Hepatocyte (in vitro differentiated cells): ENCODE data around the gene PRKG1. TPM values are rescaled to one million over a fixed set of nuclear protein-coding genes. Genes with fewer than 3 reads are reported as not detected.

Experiments used
- DNase-seq: peaks from one replicate; pipeline ENCODE4 v3.0.0-alpha.2; 2016; ENCODE audit warnings: low spot score
- H2AFZ ChIP-seq: fragments of 200-600 bp; sonication (generic); 2 replicates; pipeline ENCODE4 v1.6.0; 2016; ENCODE audit warnings: antibody characterized with exemption, mild to moderate bottlenecking
- H3K27ac ChIP-seq: fragments of 200-600 bp; sonication (generic); 2 replicates; pipeline ENCODE4 v1.5.1; 2016; ENCODE audit warnings: mild to moderate bottlenecking
- H3K27me3 ChIP-seq: fragments of 200-600 bp; sonication (generic); 2 replicates; pipeline ENCODE4 v1.6.1; 2016
- H3K36me3 ChIP-seq: fragments of 200-600 bp; sonication (generic); replicated peaks from 2 replicates; pipeline ENCODE4 v1.5.1; 2016; ENCODE audit warnings: low read depth; ENCODE audit not compliant: insufficient read depth
- H3K4me1 ChIP-seq: fragments of 200-600 bp; sonication (generic); 2 replicates; pipeline ENCODE4 v1.5.1; 2016; ENCODE audit warnings: mild to moderate bottlenecking, moderate library complexity; ENCODE audit not compliant: insufficient read depth
- H3K4me2 ChIP-seq: fragments of 200-600 bp; sonication (generic); 2 replicates; pipeline ENCODE4 v1.6.0; 2016
- H3K4me3 ChIP-seq: fragments of 200-600 bp; sonication (generic); 2 replicates; pipeline ENCODE4 v1.5.1; 2016; ENCODE audit warnings: mild to moderate bottlenecking
- H3K79me2 ChIP-seq: fragments of 200-600 bp; sonication (generic); 2 replicates; pipeline ENCODE4 v1.6.0; 2017; ENCODE audit warnings: mild to moderate bottlenecking
- H3K9me2 ChIP-seq: fragments of 200-600 bp; sonication (generic); replicated peaks from 2 replicates; pipeline ENCODE4 v1.6.0; 2017; ENCODE audit warnings: mild to moderate bottlenecking; ENCODE audit not compliant: insufficient read depth
- H3K9me3 ChIP-seq: fragments of 200-600 bp; sonication (generic); 2 replicates; pipeline ENCODE4 v1.5.1; 2016; ENCODE audit warnings: low read depth, mild to moderate bottlenecking
- H4K20me1 ChIP-seq: fragments of 200-600 bp; sonication (generic); 2 replicates; pipeline ENCODE4 v1.6.0; 2016; ENCODE audit warnings: mild to moderate bottlenecking; ENCODE audit not compliant: insufficient read depth, poor library complexity, severe bottlenecking
- EZH2 ChIP-seq: fragments of 200-600 bp; sonication (generic); IDR thresholded peaks from 2 replicates; pipeline ENCODE4 v1.6.1; 2016; ENCODE audit warnings: antibody characterized with exemption, mild to moderate bottlenecking, borderline replicate concordance
- EZH2phosphoT487 ChIP-seq: fragments of 200-600 bp; sonication (generic); IDR thresholded peaks from one replicate; pipeline ENCODE4 v1.6.1; 2018; ENCODE audit warnings: antibody characterized with exemption, mild to moderate bottlenecking, low read depth, moderate library complexity; ENCODE audit not compliant: unreplicated experiment, severe bottlenecking
- WGBS: methylation state at CpG from one replicate; pipeline ENCODE4 v1.1.6; 2016; ENCODE audit warnings: low lambda C conversion rate; ENCODE audit errors: missing lambda C conversion rate; 5-methylcytosine and 5-hydroxymethylcytosine counted together
- polyA plus RNA-seq: library from polyadenylated mRNA; unstranded; fragments of >200 nt; fragmentation: Nextera tagmentation; extraction: Ambion mirVana; gene quantifications from 2 replicates; pipeline ENCODE4 v1.2.1, GENCODE V29; 2016
- total RNA-seq: library from RNA; depleted of rRNA; stranded (reverse); fragments of >200 nt; gene quantifications from 2 replicates; pipeline ENCODE4 v1.2.3, GENCODE V29; 2014
- TF ChIP-seq, protein P1 (sequence below): fragments of 200-600 bp; sonication (generic); IDR thresholded peaks from 2 replicates; pipeline ENCODE4 v1.5.1; 2016; ENCODE audit warnings: antibody characterized with exemption, mild to moderate bottlenecking; ENCODE audit not compliant: poor library complexity

Gene PRKG1
- total and polyA plus RNA-seq, 2 experiments from 2014 or later: 4.0 to 8.1 TPM

DNA sequence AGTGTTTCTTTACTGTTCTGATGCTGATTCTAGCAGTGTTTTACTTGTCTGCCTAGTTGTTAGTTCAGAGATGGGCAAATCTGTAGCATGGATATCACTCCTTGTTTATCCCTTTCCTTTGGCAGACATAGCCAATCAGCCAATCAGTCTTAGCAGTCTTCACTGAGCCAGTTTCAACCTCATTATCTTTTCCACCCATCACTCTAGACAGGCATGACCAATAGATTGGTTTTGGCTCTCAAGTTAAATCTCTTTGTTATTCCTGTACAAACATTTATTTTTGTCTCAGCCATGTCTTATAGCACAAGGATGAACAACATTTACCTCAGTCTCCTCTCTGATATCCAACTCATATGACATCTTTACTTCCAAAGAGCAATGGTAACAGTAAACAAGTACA is 109.5 kb downstream of the PRKG1 start:
- H3K9me2 ChIP-seq: no peaks in the 10 kb centered on the region
- no peak overlapping the region for H3K4me3 ChIP-seq
- H3K36me3 ChIP-seq: no peaks in the 10 kb centered on the region
- H4K20me1 ChIP-seq: no peaks in the 10 kb centered on the region
- no peak overlapping the region for H3K4me2 ChIP-seq
- TF ChIP-seq EZH2phosphoT487 (no peak), EZH2 (no peak)
- TF ChIP-seq, protein P1, sequence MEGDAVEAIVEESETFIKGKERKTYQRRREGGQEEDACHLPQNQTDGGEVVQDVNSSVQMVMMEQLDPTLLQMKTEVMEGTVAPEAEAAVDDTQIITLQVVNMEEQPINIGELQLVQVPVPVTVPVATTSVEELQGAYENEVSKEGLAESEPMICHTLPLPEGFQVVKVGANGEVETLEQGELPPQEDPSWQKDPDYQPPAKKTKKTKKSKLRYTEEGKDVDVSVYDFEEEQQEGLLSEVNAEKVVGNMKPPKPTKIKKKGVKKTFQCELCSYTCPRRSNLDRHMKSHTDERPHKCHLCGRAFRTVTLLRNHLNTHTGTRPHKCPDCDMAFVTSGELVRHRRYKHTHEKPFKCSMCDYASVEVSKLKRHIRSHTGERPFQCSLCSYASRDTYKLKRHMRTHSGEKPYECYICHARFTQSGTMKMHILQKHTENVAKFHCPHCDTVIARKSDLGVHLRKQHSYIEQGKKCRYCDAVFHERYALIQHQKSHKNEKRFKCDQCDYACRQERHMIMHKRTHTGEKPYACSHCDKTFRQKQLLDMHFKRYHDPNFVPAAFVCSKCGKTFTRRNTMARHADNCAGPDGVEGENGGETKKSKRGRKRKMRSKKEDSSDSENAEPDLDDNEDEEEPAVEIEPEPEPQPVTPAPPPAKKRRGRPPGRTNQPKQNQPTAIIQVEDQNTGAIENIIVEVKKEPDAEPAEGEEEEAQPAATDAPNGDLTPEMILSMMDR: no peak
- no peak for DNase-seq
- no peaks in the 10 kb centered on the region for H3K79me2 ChIP-seq
- H3K27me3 ChIP-seq: no peaks in the 10 kb centered on the region
- H2AFZ ChIP-seq: no peak overlapping the region
- no peaks in the 10 kb centered on the region for H3K4me1 ChIP-seq
- H3K27ac ChIP-seq: no peak overlapping the region
- no peaks in the 10 kb centered on the region for H3K9me3 ChIP-seq

GRCh38 chr10:51186361-51186760 is 112.1 kb downstream of the PRKG1 start:
- Histone ChIP-seq H4K20me1 (no peaks in the 10 kb centered on the region), H3K36me3 (no peaks in the 10 kb centered on the region), H3K27ac (no peak overlapping the region), H2AFZ (no peak overlapping the region), H3K27me3 (no peaks in the 10 kb centered on the region), H3K9me3 (no peaks in the 10 kb centered on the region), H3K4me2 (no peak overlapping the region), H3K79me2 (no peaks in the 10 kb centered on the region), H3K9me2 (no peaks in the 10 kb centered on the region), H3K4me3 (no peak overlapping the region), H3K4me1 (no peaks in the 10 kb centered on the region)
- DNase-seq: no peak
- WGBS: 94% methylated on average over 2 of the region's 2 CpGs
- TF ChIP-seq, protein P1: no peak
- TF ChIP-seq EZH2: no peak
- TF ChIP-seq EZH2phosphoT487: no peak

- Histone ChIP-seq H3K9me2 (no peaks in the 10 kb centered on the region), H3K27ac (no peak overlapping the region), H3K4me1 (no peaks in the 10 kb centered on the region), H2AFZ (no peak overlapping the region), H3K4me2 (no peak overlapping the region), H3K27me3 (no peaks in the 10 kb centered on the region), H3K79me2 (no peaks in the 10 kb centered on the region), H3K36me3 (no peaks in the 10 kb centered on the region), H3K9me3 (no peaks in the 10 kb centered on the region), H4K20me1 (no peaks in the 10 kb centered on the region), H3K4me3 (no peak overlapping the region)
- no peak for DNase-seq
- no peak for TF ChIP-seq EZH2
- TF ChIP-seq EZH2phosphoT487: no peak
- TF ChIP-seq, protein P1: no peak
- 72% methylated on average over 2 of the region's 2 CpGs for WGBS
Observed at GRCh38 chr10:51188008-51188407, 113.7 kb downstream of the PRKG1 start.

- no peaks in the 10 kb centered on the region for H3K4me1 ChIP-seq
- H3K9me2 ChIP-seq: no peaks in the 10 kb centered on the region
- no peak for DNase-seq
- H4K20me1 ChIP-seq: no peaks in the 10 kb centered on the region
- no peak overlapping the region for H3K27ac ChIP-seq
- H2AFZ ChIP-seq: no peak overlapping the region
- H3K79me2 ChIP-seq: no peaks in the 10 kb centered on the region
- H3K4me3 ChIP-seq: no peak overlapping the region
- no peaks in the 10 kb centered on the region for H3K27me3 ChIP-seq
- TF ChIP-seq EZH2phosphoT487: no peak
- TF ChIP-seq, protein P1: no peak
- TF ChIP-seq EZH2: no peak
- WGBS: 89% methylated on average over 2 of the region's 2 CpGs
- H3K9me3 ChIP-seq: no peaks in the 10 kb centered on the region
- H3K36me3 ChIP-seq: no peaks in the 10 kb centered on the region
- no peak overlapping the region for H3K4me2 ChIP-seq
Observed at GRCh38 chr10:51188866-51189265, 114.6 kb downstream of the PRKG1 start.
